Epithelial cell of prostate (primary cell): ENCODE measurements around the gene FTCDNL1.

Experiments
- DNase-seq: peaks from one replicate; pipeline ENCODE4 v3.0.0-alpha.2; 2011; ENCODE audit warnings: low read depth, low spot score
- H3K27ac ChIP-seq: fragments of 450-650 bp; 2 replicates; pipeline ENCODE4 v1.5.1; 2017; ENCODE audit warnings: mild to moderate bottlenecking

Gene FTCDNL1

GRCh38 chr2:199749571-199749970 is 101.4 kb downstream of the FTCDNL1 start:
- no peak for DNase-seq

GRCh38 chr2:199744724-199745123 is 106.3 kb downstream of the FTCDNL1 start:
- no peak for DNase-seq
- no peak overlapping the region for H3K27ac ChIP-seq

More at GRCh38 chr2:199749571-199749970, 101.4 kb downstream of the FTCDNL1 start:
- H3K27ac ChIP-seq = no peak overlapping the region

- DNase-seq = no peak
Measured at GRCh38 chr2:199744260-199744659, 106.7 kb downstream of the FTCDNL1 start.

GRCh38 chr2:199743415-199744120 is 107.4 kb downstream of the FTCDNL1 start:
- no peak for DNase-seq
- no peak overlapping the region for H3K27ac ChIP-seq

More at GRCh38 chr2:199744260-199744659, 106.7 kb downstream of the FTCDNL1 start:
- H3K27ac ChIP-seq = no peak overlapping the region

- DNase-seq = no peak
- no peak overlapping the region for H3K27ac ChIP-seq
Measured at GRCh38 chr2:199742884-199743283, 108.1 kb downstream of the FTCDNL1 start.

- no peak for DNase-seq
- H3K27ac ChIP-seq = no peak overlapping the region
Measured at GRCh38 chr2:199740111-199740428, 110.9 kb downstream of the FTCDNL1 start.

GRCh38 chr2:199739413-199740110 is 111.4 kb downstream of the FTCDNL1 start:
- no peak overlapping the region for H3K27ac ChIP-seq
- no peak for DNase-seq

- no peak overlapping the region for H3K27ac ChIP-seq
- no peak for DNase-seq
Measured at GRCh38 chr2:199738727-199739412, 112.1 kb downstream of the FTCDNL1 start.

GRCh38 chr2:199734651-199735050 is 116.3 kb downstream of the FTCDNL1 start:
- H3K27ac ChIP-seq = no peak overlapping the region
- DNase-seq = no peak

- H3K27ac ChIP-seq = no peak overlapping the region
- DNase-seq = no peak
Measured at GRCh38 chr2:199734011-199734410, 117.0 kb downstream of the FTCDNL1 start.

- no peak for DNase-seq
- no peak overlapping the region for H3K27ac ChIP-seq
Measured at GRCh38 chr2:199727801-199728200, 123.2 kb downstream of the FTCDNL1 start.

GRCh38 chr2:199727306-199727705 is 123.7 kb downstream of the FTCDNL1 start:
- DNase-seq = no peak
- no peak overlapping the region for H3K27ac ChIP-seq

GRCh38 chr2:199718074-199718473 is 132.9 kb downstream of the FTCDNL1 start:
- DNase-seq = no peak
- no peak overlapping the region for H3K27ac ChIP-seq

- H3K27ac ChIP-seq = no peak overlapping the region
- no peak for DNase-seq
Measured at GRCh38 chr2:199717587-199717907, 133.4 kb downstream of the FTCDNL1 start.

GRCh38 chr2:199716807-199717586 is 134.0 kb downstream of the FTCDNL1 start:
- no peak overlapping the region for H3K27ac ChIP-seq
- peak; percentile 20 for DNase-seq

- no peak overlapping the region for H3K27ac ChIP-seq
- DNase-seq = no peak
Measured at GRCh38 chr2:199713746-199714145, 137.2 kb downstream of the FTCDNL1 start.

GRCh38 chr2:199710551-199710950 is 140.4 kb downstream of the FTCDNL1 start:
- no peak overlapping the region for H3K27ac ChIP-seq
- no peak for DNase-seq
